Measurements from ENCODE around the gene IL3.

GRCh38 chr5:132099905-132100304, 39.5 kb downstream of the IL3 start:
- TF ChIP-seq POLR2AphosphoS5 (IDR thresholded peaks at IDR 0.05) (no peak), POLR2A (IDR thresholded peaks at IDR 0.05) (no peak), CTCF (IDR thresholded peaks at IDR 0.05) (no peak)
